HepG2 (cell line): ENCODE results near the gene VWA3A. TPM values are rescaled to one million over a fixed set of nuclear protein-coding genes. Genes with fewer than 3 reads are reported as not detected.

Experiments
- BHLHE40 ChIP-seq: IDR thresholded peaks from 2 replicates; pipeline ENCODE4 v1.6.1; 2011; ENCODE audit warnings: low read length, improper control_type of control experiment
- CBX5 ChIP-seq: sonication (generic); formaldehyde crosslinking; IDR thresholded peaks from 2 replicates; pipeline ENCODE4 v1.4.0; 2020; ENCODE audit warnings: missing genetic modification reagents, borderline replicate concordance
- CC2D1A ChIP-seq: sonication (generic); formaldehyde crosslinking; IDR thresholded peaks from 2 replicates; pipeline ENCODE4 v1.8.1; 2023; ENCODE audit warnings: mild to moderate bottlenecking, missing genetic modification reagents
- PHB2 ChIP-seq: fragments of 450-650 bp; IDR thresholded peaks from 2 replicates; pipeline ENCODE4 v1.6.1; 2018; ENCODE audit not compliant: partially characterized antibody
- RXRB ChIP-seq: IDR thresholded peaks from 2 replicates; pipeline ENCODE4 v1.6.1; 2016; ENCODE audit warnings: borderline replicate concordance, missing genetic modification reagents, missing compliant biosample characterization
- SOX6 ChIP-seq, 2 experiments: fragments of 450-650 bp in 1 of 2; sonication (generic) in 1 of 2; formaldehyde crosslinking in 1 of 2; IDR thresholded peaks; 2 replicates each; pipeline versions ENCODE4 v1.4.0 to v1.6.1; 2017 to 2020; ENCODE audit warnings: antibody characterized with exemption in 1 of 2, mild to moderate bottlenecking in 1 of 2, missing genetic modification reagents in 1 of 2
- TBX2 ChIP-seq: sonication (generic); formaldehyde crosslinking; IDR thresholded peaks from 2 replicates; pipeline ENCODE4 v1.5.0; 2020; ENCODE audit warnings: missing genetic modification reagents, mild to moderate bottlenecking, borderline replicate concordance
- TRIM24 ChIP-seq: sonication (generic); formaldehyde crosslinking; IDR thresholded peaks from 2 replicates; pipeline ENCODE4 v1.8.0; 2022; ENCODE audit warnings: mild to moderate bottlenecking, missing genetic modification reagents
- XBP1 ChIP-seq: sonication (generic); formaldehyde crosslinking; IDR thresholded peaks from 2 replicates; pipeline ENCODE4 v1.5.0; 2020; ENCODE audit warnings: missing genetic modification reagents
- YEATS2 ChIP-seq: sonication (generic); formaldehyde crosslinking; IDR thresholded peaks from 2 replicates; pipeline ENCODE4 v1.4.0; 2020; ENCODE audit warnings: missing genetic modification reagents, borderline replicate concordance
- ZEB1 ChIP-seq: IDR thresholded peaks from 2 replicates; pipeline ENCODE4 v1.6.1; 2012; ENCODE audit warnings: mild to moderate bottlenecking, low read depth, inconsistent platforms; ENCODE audit not compliant: insufficient replicate concordance
- ZMAT3 ChIP-seq: sonication (generic); formaldehyde crosslinking; conservative IDR thresholded peaks from 2 replicates; pipeline ENCODE4 v1.7.0; 2021; ENCODE audit warnings: missing genetic modification reagents
- ZNF10 ChIP-seq: sonication (generic); formaldehyde crosslinking; IDR thresholded peaks from 2 replicates; pipeline ENCODE4 v1.4.0; 2020; ENCODE audit warnings: mild to moderate bottlenecking, low read depth, missing genetic modification reagents, borderline replicate concordance
- ZNF367 ChIP-seq: sonication (generic); formaldehyde crosslinking; IDR thresholded peaks from 2 replicates; pipeline ENCODE4 v1.4.0; 2020; ENCODE audit warnings: missing genetic modification reagents, borderline replicate concordance
- ZNF577 ChIP-seq: sonication (generic); formaldehyde crosslinking; IDR thresholded peaks from 2 replicates; pipeline ENCODE4 v1.4.0; 2020; ENCODE audit warnings: mild to moderate bottlenecking, low read depth, missing genetic modification reagents, borderline replicate concordance
- ZNF775 ChIP-seq: sonication (generic); formaldehyde crosslinking; IDR thresholded peaks from 2 replicates; pipeline ENCODE4 v1.4.0; 2020; ENCODE audit warnings: missing genetic modification reagents, mild to moderate bottlenecking, moderate library complexity, borderline replicate concordance
- ZNF841 ChIP-seq: sonication (generic); formaldehyde crosslinking; IDR thresholded peaks from 2 replicates; pipeline ENCODE4 v1.8.1; 2023; ENCODE audit warnings: missing genetic modification reagents, borderline replicate concordance
- ZSCAN30 ChIP-seq: sonication (generic); formaldehyde crosslinking; IDR thresholded peaks from 2 replicates; pipeline ENCODE4 v1.5.0; 2020; ENCODE audit warnings: mild to moderate bottlenecking, missing genetic modification reagents
- polyA plus RNA-seq, 8 experiments: library from polyadenylated mRNA; depleted of rRNA in 3 of 8; stranded (reverse) in 7 of 8; unstranded in 1 of 8; fragments of >200 nt; fragmentation: Illumina TruSeq in 4 of 8; extraction: Trizol in 4 of 8; gene quantifications; 2 replicates each; pipeline versions ENCODE4 v1.2.1 to v1.2.3, GENCODE V29; 2011 to 2016; ENCODE audit warnings: low read depth in 4 of 8, missing spikeins in 1 of 8, mixed read lengths in 1 of 8; ENCODE audit not compliant: insufficient read depth in 1 of 8
- total RNA-seq, 5 experiments: library from RNA; depleted of rRNA; stranded (reverse); fragments of >200 nt; fragmentation: Illumina TruSeq; extraction: Trizol; gene quantifications; 2 replicates each; pipeline ENCODE4 v1.2.3, GENCODE V29; 2016; ENCODE audit warnings: low read depth in 1 of 5
- TF ChIP-seq, protein P1 (sequence below): sonication (generic); formaldehyde crosslinking; IDR thresholded peaks from 2 replicates; pipeline ENCODE4 v1.4.0; 2020; ENCODE audit warnings: missing genetic modification reagents
- TF ChIP-seq, protein P2 (sequence below): IDR thresholded peaks from 2 replicates; pipeline ENCODE4 v1.6.1; 2016
- TF ChIP-seq, protein P3 (sequence below): sonication (generic); formaldehyde crosslinking; IDR thresholded peaks from 2 replicates; pipeline ENCODE4 v1.4.0; 2020; ENCODE audit warnings: missing genetic modification reagents

The VWA3A gene
- total and polyA plus RNA-seq, 2 of the 13 experiments (the other 11 are each of a cell fraction or from before 2014, with no cell fraction given): 0.03 to 0.07 TPM

DNA sequence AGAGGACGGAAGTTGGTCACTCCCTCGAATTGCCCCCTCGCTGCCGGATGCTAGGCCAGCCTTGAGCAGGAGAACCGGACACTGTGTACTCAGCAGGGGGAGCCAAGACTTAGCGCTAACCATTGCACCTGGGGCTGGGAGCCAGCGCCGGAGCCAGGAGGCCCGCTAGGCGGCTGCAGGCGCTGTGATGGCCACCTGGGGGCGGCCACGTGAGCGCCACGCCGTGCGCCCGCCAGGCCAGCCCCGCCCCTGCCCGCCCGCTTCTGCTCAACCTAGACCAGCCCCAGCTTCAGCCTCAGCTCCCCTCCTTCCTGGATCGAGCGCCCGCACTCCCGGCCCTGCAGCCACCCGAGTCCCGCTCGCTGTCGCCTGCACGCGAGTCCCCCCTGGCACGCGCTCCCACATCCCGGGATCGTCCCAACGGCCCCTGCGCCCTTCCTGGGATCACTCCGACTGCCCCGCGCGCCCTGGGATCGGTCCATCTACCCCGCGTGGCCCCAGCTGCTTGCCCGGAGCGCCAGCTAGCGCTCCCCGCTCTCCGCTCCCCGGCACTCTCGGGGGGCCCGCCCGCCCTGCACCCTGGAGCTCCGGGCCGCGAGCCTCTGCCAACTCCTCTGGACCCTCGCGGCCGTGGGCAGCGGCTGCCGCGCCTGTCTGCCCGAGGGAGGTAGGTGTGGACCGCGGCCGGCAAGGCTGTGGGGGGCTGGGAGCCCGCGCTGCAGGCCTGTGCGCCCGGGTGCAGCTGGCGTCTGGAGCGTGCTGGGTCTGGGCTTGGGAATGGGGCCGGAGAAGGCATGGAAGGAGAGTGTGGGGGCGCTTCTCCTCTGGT, 113.9 kb downstream of the VWA3A start, which contains the start of gene EEF2K (continued):
- no peak for TF ChIP-seq ZEB1
- TF ChIP-seq ZMAT3 (CRISPR knock-in tag): peak; percentile 98
- peak; percentile 97 for TF ChIP-seq TBX2 (CRISPR knock-in tag)
- peak; percentile 81; the same call in 1 of the 2 replicates for TF ChIP-seq ZNF367 (CRISPR knock-in tag)
- TF ChIP-seq SOX6 (IDR thresholded peaks at IDR 0.05): no peak
- peak; percentile 82 for TF ChIP-seq SOX6 (CRISPR knock-in tag; IDR thresholded peaks at IDR 0.05)
- no peak for TF ChIP-seq XBP1
- TF ChIP-seq TRIM24 (CRISPR knock-in tag): 0 out of 2 replicates have a peak, but pooled peaks have one; percentile 45
- TF ChIP-seq, protein P1, sequence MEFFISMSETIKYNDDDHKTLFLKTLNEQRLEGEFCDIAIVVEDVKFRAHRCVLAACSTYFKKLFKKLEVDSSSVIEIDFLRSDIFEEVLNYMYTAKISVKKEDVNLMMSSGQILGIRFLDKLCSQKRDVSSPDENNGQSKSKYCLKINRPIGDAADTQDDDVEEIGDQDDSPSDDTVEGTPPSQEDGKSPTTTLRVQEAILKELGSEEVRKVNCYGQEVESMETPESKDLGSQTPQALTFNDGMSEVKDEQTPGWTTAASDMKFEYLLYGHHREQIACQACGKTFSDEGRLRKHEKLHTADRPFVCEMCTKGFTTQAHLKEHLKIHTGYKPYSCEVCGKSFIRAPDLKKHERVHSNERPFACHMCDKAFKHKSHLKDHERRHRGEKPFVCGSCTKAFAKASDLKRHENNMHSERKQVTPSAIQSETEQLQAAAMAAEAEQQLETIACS: no peak
- peak; percentile 92 for TF ChIP-seq BHLHE40
- 0 out of 2 replicates have a peak, but pooled peaks have one; percentile 89 for TF ChIP-seq ZNF10
- no peak for TF ChIP-seq CC2D1A (CRISPR knock-in tag)
- TF ChIP-seq CBX5 (CRISPR knock-in tag): peak; percentile 98
- no peak for TF ChIP-seq PHB2
- TF ChIP-seq ZSCAN30: no peak; the same call in none of the 2 replicates
- peak; percentile 88 for TF ChIP-seq RXRB (CRISPR knock-in tag)
- TF ChIP-seq, protein P2, sequence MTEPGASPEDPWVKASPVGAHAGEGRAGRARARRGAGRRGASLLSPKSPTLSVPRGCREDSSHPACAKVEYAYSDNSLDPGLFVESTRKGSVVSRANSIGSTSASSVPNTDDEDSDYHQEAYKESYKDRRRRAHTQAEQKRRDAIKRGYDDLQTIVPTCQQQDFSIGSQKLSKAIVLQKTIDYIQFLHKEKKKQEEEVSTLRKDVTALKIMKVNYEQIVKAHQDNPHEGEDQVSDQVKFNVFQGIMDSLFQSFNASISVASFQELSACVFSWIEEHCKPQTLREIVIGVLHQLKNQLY: peak; percentile 97
- peak; percentile 93 for TF ChIP-seq YEATS2 (CRISPR knock-in tag)
- TF ChIP-seq ZNF577: 0 out of 2 replicates have a peak, but pooled peaks have one; percentile 0
- peak; percentile 6; the same call in 1 of the 2 replicates for TF ChIP-seq ZNF775 (CRISPR knock-in tag)
- no peak for TF ChIP-seq ZNF841 (CRISPR knock-in tag)
- TF ChIP-seq, protein P3, sequence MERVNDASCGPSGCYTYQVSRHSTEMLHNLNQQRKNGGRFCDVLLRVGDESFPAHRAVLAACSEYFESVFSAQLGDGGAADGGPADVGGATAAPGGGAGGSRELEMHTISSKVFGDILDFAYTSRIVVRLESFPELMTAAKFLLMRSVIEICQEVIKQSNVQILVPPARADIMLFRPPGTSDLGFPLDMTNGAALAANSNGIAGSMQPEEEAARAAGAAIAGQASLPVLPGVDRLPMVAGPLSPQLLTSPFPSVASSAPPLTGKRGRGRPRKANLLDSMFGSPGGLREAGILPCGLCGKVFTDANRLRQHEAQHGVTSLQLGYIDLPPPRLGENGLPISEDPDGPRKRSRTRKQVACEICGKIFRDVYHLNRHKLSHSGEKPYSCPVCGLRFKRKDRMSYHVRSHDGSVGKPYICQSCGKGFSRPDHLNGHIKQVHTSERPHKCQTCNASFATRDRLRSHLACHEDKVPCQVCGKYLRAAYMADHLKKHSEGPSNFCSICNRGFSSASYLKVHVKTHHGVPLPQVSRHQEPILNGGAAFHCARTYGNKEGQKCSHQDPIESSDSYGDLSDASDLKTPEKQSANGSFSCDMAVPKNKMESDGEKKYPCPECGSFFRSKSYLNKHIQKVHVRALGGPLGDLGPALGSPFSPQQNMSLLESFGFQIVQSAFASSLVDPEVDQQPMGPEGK (CRISPR knock-in tag): peak; percentile 91
